HUES64 (cell line): ENCODE results near the gene GATAD1.

Experiments used
- H3K27ac ChIP-seq: 2 replicates; pipeline ENCODE4 v1.7.0; 2013; ENCODE audit warnings: low read depth, low read length, inconsistent platforms
- H3K27me3 ChIP-seq: 2 replicates; pipeline ENCODE4 v1.6.1; 2013; ENCODE audit warnings: mild to moderate bottlenecking, low read length; ENCODE audit not compliant: insufficient read depth
- H3K36me3 ChIP-seq: 2 replicates; pipeline ENCODE4 v1.6.1; 2013; ENCODE audit warnings: mild to moderate bottlenecking, low read length; ENCODE audit not compliant: insufficient read depth
- H3K4me1 ChIP-seq: 2 replicates; pipeline ENCODE4 v1.6.1; 2013; ENCODE audit warnings: mild to moderate bottlenecking, low read length, moderate library complexity; ENCODE audit not compliant: insufficient read depth
- H3K4me3 ChIP-seq: 2 replicates; pipeline ENCODE4 v1.5.1; 2013; ENCODE audit warnings: mild to moderate bottlenecking, low read length, moderate library complexity
- H3K9ac ChIP-seq: 2 replicates; pipeline ENCODE4 v1.6.1; 2013; ENCODE audit warnings: mild to moderate bottlenecking, low read depth, low read length
- H3K9me3 ChIP-seq: 2 replicates; pipeline ENCODE4 v1.6.1; 2013; ENCODE audit warnings: low read depth, low read length; ENCODE audit not compliant: insufficient read depth
- WGBS: fragments of 150-250, 120-280 bp; methylation state at CpG from one replicate; pipeline ENCODE4 v1.1.7; 2013; ENCODE audit warnings: missing lambda C conversion rate; 5-methylcytosine and 5-hydroxymethylcytosine counted together

The GATAD1 gene

DNA sequence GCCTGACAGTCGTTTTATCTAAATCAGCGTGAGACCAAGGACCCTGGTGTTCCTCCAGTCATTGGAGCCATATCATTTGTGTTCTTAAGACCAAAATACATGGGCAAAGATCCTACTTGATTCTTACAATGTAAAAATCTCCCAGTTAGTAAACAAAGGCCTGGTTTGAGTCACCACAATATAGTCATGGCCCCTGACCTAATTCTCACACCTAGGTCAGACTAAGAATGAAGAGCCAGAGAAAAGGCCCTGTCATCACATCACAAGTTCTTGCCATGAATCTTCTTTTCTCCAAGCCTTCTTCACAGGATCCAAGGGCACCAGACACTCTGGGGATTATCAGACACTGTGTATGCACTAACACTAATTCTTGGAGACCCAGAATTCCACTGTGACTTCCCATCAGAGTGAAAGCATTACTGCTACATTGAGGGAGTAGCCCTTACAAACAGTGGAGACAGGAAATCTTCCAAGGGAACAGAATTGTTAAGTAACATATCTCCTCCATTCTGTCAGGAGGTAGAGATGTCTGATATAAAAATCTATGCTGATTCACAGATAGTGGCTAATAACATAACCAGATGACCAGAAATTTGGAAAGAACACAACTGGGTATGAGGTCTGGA, 38.1 kb downstream of the GATAD1 start:
- no peak overlapping the region for H3K27ac ChIP-seq
- no peaks in the 10 kb centered on the region for H3K27me3 ChIP-seq
- H3K36me3 ChIP-seq = peaks cover 49% of the 10 kb centered on the region
- 92% methylated on average over 2 of the region's 2 CpGs for WGBS
- H3K9me3 ChIP-seq = no peaks in the 10 kb centered on the region
- no peak overlapping the region for H3K9ac ChIP-seq
- no peaks in the 10 kb centered on the region for H3K4me1 ChIP-seq
- no peak overlapping the region for H3K4me3 ChIP-seq

DNA sequence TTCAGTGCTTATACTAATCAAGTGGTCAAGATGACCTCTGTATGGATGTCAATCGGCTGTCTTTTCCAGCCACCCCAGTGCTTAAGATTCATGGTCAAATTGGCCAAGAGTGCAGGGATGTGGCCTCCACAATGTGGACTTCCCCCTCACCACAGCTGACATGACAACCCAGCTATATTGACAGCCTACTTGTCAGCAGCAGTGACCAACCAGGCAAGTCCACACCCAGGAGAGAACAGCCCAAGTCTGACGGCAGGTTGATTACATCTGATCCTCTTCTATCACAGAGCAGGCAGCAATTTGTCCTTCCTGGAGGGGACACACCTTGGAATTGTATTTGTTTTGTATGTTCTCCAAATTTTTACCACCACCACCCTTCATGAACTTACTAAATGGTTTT, 38.7 kb downstream of the GATAD1 start:
- 94% methylated on average over 2 of the region's 2 CpGs for WGBS
- peaks cover 54% of the 10 kb centered on the region for H3K36me3 ChIP-seq

DNA sequence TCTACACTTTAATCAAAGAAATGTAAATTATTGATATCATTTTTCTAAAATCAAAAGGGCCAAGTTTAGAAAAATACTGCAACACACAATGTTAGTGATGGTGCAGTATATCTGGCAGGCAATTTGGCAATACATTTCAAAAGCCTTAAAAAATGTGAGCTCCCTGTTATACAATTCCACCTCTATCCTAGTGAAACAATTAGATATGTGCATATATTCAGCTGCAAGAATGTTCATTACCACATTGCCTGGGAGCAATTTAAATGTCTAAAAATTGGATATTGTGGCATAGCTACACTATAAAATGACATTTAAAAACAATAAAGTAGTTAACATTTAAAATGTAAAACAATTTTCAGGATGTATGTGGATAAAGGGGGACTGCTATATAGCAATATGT, 40.5 kb downstream of the GATAD1 start:
- H3K27ac ChIP-seq = no peak overlapping the region
- no peaks in the 10 kb centered on the region for H3K4me1 ChIP-seq
- no peaks in the 10 kb centered on the region for H3K9me3 ChIP-seq
- H3K4me3 ChIP-seq = no peak overlapping the region
- no peaks in the 10 kb centered on the region for H3K27me3 ChIP-seq
- H3K36me3 ChIP-seq = peaks cover 72% of the 10 kb centered on the region
- no peak overlapping the region for H3K9ac ChIP-seq

More for the DNA sequence above, 38.7 kb downstream of the GATAD1 start:
- no peaks in the 10 kb centered on the region for H3K9me3 ChIP-seq
- H3K4me3 ChIP-seq = no peak overlapping the region
- no peaks in the 10 kb centered on the region for H3K27me3 ChIP-seq
- no peaks in the 10 kb centered on the region for H3K4me1 ChIP-seq
- no peak overlapping the region for H3K27ac ChIP-seq
- no peak overlapping the region for H3K9ac ChIP-seq

DNA sequence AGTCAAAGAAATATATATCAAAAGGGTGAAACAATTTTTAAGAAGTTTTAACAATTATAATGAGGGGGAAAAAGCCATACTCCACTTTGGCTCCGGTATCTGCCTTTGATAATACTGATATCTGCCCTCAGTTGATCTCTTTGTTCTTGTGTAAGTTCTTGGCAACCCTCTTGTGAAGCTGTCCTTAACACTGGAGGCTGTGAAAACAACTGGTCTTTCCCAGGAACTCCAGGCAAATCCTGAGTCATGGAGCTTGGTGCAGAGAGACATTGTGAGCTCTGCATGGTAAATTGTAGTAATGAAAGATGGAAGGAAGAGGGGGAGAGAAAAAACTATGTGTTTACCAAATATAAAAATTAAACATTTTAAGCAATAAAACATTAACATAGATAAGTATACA, 42.4 kb downstream of the GATAD1 start:
- Histone ChIP-seq H3K27me3 (no peaks in the 10 kb centered on the region), H3K4me3 (no peak overlapping the region), H3K36me3 (peaks cover 89% of the 10 kb centered on the region), H3K9me3 (no peaks in the 10 kb centered on the region), H3K9ac (no peak overlapping the region), H3K4me1 (no peaks in the 10 kb centered on the region), H3K27ac (no peak overlapping the region)
- 97% methylated on average over 1 of the region's 1 CpG for WGBS

DNA sequence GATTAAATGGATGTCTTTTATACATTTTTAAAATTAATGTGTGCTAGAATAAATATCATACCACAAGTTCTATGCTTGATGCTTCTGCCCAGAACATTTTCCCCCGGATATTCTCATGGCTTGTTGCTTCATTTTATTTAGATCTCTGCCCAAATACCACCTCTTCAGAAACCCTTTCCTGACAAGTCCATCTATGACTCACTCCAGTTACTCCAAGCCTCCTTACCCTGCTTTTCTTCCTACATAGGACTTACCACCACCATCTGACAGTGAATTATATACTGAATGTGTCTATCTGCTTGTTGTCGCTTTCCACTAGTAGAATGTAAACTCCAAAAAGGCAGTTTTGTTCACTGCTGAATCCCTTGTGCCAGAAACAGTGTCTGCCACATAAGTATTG, 49.6 kb downstream of the GATAD1 start:
- H3K36me3 ChIP-seq = peaks cover 91% of the 10 kb centered on the region
- H3K27me3 ChIP-seq = no peaks in the 10 kb centered on the region
- no peak overlapping the region for H3K27ac ChIP-seq
- no peaks in the 10 kb centered on the region for H3K9me3 ChIP-seq
- WGBS = 97% methylated on average over 2 of the region's 2 CpGs
- no peak overlapping the region for H3K4me3 ChIP-seq
- no peaks in the 10 kb centered on the region for H3K4me1 ChIP-seq
- H3K9ac ChIP-seq = no peak overlapping the region

DNA sequence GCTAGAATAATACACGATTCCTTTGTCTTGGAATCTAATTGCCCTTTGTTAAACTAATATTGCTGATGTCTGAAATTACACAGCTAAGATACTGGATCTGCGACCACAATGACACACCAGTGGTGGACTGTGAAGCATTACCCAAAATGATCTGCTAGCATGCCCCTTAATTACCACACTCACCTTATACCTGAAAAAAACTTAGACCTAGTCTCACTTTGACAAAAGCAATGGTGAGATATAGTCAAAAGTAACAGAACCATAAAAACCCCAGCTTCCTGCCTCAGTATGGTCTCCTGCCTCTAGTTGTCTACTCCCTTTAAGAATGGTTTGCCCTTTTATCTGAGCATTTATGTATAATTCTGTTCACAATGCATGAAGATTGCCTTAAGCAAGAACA, 51.3 kb downstream of the GATAD1 start:
- no peak overlapping the region for H3K9ac ChIP-seq
- no peak overlapping the region for H3K4me3 ChIP-seq
- WGBS = 94% methylated on average over 2 of the region's 2 CpGs
- H3K27me3 ChIP-seq = no peaks in the 10 kb centered on the region
- peaks cover 91% of the 10 kb centered on the region for H3K36me3 ChIP-seq
- no peaks in the 10 kb centered on the region for H3K9me3 ChIP-seq
- H3K4me1 ChIP-seq = no peaks in the 10 kb centered on the region
- H3K27ac ChIP-seq = no peak overlapping the region

DNA sequence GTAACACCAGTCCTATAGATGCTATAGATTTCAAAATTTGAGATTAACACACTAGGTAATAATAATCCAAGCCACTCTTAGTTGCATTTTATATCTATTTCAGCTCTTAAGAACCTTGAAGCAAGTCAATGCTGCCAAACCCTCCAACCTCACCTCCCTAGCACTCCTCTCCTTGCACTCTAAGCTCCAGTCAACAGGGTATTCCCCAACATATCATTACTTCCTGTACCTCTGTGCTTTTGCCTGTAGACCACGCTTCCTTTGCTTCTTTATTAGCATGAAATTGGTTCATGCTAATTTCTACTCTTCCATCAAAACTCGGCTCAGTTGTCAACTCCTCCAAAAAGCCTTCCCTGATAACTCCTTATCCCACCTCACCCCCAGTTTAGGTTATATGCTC, 56.5 kb downstream of the GATAD1 start:
- H3K4me1 ChIP-seq = no peaks in the 10 kb centered on the region
- H3K27me3 ChIP-seq = no peaks in the 10 kb centered on the region
- no peak overlapping the region for H3K27ac ChIP-seq
- H3K4me3 ChIP-seq = no peak overlapping the region
- 90% methylated on average over 2 of the region's 2 CpGs for WGBS
- peaks cover 78% of the 10 kb centered on the region for H3K36me3 ChIP-seq
- H3K9ac ChIP-seq = no peak overlapping the region
- no peaks in the 10 kb centered on the region for H3K9me3 ChIP-seq

DNA sequence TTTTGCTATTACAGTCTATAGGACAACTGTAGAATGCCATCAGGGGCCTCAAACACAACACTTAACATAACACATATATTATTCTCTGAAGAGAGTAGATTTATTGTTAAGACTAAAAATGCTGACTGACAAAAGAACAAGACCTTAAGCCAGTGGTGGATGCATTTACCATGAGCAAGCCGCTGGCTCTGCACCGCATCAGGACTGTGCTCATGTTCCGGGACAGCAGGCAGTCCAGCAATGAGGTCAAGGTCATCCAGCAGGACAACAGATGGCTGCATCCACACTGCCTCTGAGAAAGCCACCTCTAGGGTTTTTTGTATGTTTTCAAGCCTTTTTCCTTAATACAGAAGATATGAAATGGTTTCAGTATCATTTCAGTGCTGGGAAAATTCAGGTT, 57.3 kb downstream of the GATAD1 start:
- WGBS = 97% methylated on average over 3 of the region's 3 CpGs
- H3K9me3 ChIP-seq = no peaks in the 10 kb centered on the region
- no peak overlapping the region for H3K27ac ChIP-seq
- H3K9ac ChIP-seq = no peak overlapping the region
- H3K4me1 ChIP-seq = no peaks in the 10 kb centered on the region
- H3K36me3 ChIP-seq = peaks cover 78% of the 10 kb centered on the region
- no peaks in the 10 kb centered on the region for H3K27me3 ChIP-seq
- no peak overlapping the region for H3K4me3 ChIP-seq

DNA sequence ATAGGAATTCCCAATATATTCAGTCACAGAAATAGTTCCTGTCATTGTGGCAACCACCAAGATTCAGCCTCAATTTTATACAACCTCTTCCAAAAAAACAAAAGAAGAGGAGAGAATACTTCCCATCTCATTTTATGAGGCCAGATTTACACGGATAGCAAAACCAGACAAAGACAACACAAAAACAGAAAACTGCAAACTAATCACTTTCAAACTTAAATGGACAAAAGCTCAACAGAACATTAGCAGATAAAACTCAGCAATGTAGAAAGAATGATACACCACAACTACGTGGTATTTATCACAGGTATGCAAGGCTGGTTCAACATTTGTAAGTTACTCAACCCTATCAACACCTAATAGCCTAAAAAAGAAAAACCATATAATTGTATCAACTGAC, 59.1 kb downstream of the GATAD1 start:
- Histone ChIP-seq H3K9me3 (no peaks in the 10 kb centered on the region), H3K9ac (no peak overlapping the region), H3K4me3 (no peak overlapping the region), H3K36me3 (peaks cover 66% of the 10 kb centered on the region), H3K27ac (no peak overlapping the region), H3K4me1 (no peaks in the 10 kb centered on the region), H3K27me3 (no peaks in the 10 kb centered on the region)
- WGBS = 96% methylated on average over 2 of the region's 2 CpGs

DNA sequence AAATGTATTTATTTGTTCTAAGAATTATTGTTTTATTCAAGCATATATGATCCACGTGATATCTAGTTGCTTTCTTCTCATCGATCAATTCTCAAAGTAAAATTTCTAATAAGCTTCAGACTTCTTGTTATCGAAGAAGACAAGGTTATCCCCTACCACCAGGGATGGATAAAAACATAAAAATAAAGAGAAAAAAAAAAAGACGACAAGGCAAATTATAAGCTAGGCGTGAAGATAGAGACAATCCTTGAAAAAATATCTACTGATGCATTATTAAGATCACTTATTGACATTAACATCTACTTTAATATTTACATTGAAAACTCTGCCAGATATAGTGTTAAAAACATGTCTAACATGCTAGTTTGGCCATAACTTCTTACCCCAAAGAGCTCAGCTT, 61.7 kb downstream of the GATAD1 start:
- 100% methylated on average over 1 of the region's 5 CpGs for WGBS
- no peaks in the 10 kb centered on the region for H3K4me1 ChIP-seq
- no peaks in the 10 kb centered on the region for H3K9me3 ChIP-seq
- H3K27me3 ChIP-seq = no peaks in the 10 kb centered on the region
- no peak overlapping the region for H3K9ac ChIP-seq
- H3K27ac ChIP-seq = no peak overlapping the region
- peaks cover 60% of the 10 kb centered on the region for H3K36me3 ChIP-seq
- H3K4me3 ChIP-seq = no peak overlapping the region
